Stomach (tissue), 4 donors: ENCODE measurements around the gene PAGR1.

ENCODE experiments used
- CTCF ChIP-seq, 7 experiments: fragments of 450-650 bp in 4 of 7; fragments of 200-600 bp in 3 of 7; sonication (generic) in 3 of 7; IDR thresholded peaks; one replicate each; pipeline ENCODE4 v1.5.1; 2016 to 2019; ENCODE audit warnings: antibody characterized with exemption in 7 of 7, control low read depth in 2 of 7, mild to moderate bottlenecking in 1 of 7
- EP300 ChIP-seq: sonication (generic); formaldehyde crosslinking; IDR thresholded peaks from one replicate; pipeline ENCODE4 v1.6.1; 2017; ENCODE audit warnings: antibody characterized with exemption
- POLR2A ChIP-seq, 4 donors: fragments of 450-650 bp; IDR thresholded peaks; one replicate each; pipeline ENCODE4 v1.6.1; 2016; ENCODE audit warnings: antibody characterized with exemption in 4 of 4, control low read depth in 2 of 4, mild to moderate bottlenecking in 1 of 4, moderate library complexity in 1 of 4
- POLR2AphosphoS5 ChIP-seq, 3 donors: sonication (generic); formaldehyde crosslinking; IDR thresholded peaks; one replicate each; pipeline ENCODE4 v1.6.1; 2016; ENCODE audit warnings: antibody characterized with exemption in 3 of 3

- TF ChIP-seq POLR2AphosphoS5 (IDR thresholded peaks at IDR 0.05) (no peak), CTCF (IDR thresholded peaks at IDR 0.05) (no peak), EP300 (no peak), POLR2A (IDR thresholded peaks at IDR 0.05) (no peak)
These were observed 43.0 kb downstream of the PAGR1 start for GRCh38 chr16:29858974-29859373.
